Heart right ventricle (tissue), 16 donors: ENCODE results near the gene POLR2C. TPM values are rescaled to one million over a fixed set of nuclear protein-coding genes. Genes with fewer than 3 reads are reported as not detected.
A peak's percentile ranks its signal among the peaks of the same experiment; 100 is the strongest.

Experiments used
- ATAC-seq, 8 donors: fragments of 200-7000 bp; cut with Tn5 transposase; one replicate each; pipeline ENCODE4 v1.9.1; 2020; ENCODE audit warnings: mild to moderate bottlenecking in 8 of 8, moderate library complexity in 8 of 8, moderate number of reproducible peaks in 1 of 8
- DNase-seq, 2 donors: peaks; one replicate each; pipeline ENCODE4 v3.0.0-alpha.2; 2020
- H3K27ac ChIP-seq, 10 donors: fragments of 200-600 bp; sonication (generic) in 2 of 10; one replicate each; pipeline versions ENCODE4 v1.5.0 to v1.8.0; 2020 to 2022; ENCODE audit warnings: mild to moderate bottlenecking in 3 of 10
- H3K27me3 ChIP-seq, 7 donors: fragments of 200-600 bp; one replicate each; pipeline ENCODE4 v1.8.0; 2021 to 2022; ENCODE audit warnings: mild to moderate bottlenecking in 2 of 7
- H3K36me3 ChIP-seq, 9 donors: fragments of 200-600 bp; sonication (generic) in 1 of 9; one replicate each; pipeline versions ENCODE4 v1.5.0 to v1.8.0; 2020 to 2022; ENCODE audit warnings: mild to moderate bottlenecking in 2 of 9
- H3K4me1 ChIP-seq, 9 donors: fragments of 200-600 bp; sonication (generic) in 1 of 9; one replicate each; pipeline versions ENCODE4 v1.5.0 to v1.8.0; 2020 to 2022; ENCODE audit warnings: mild to moderate bottlenecking in 4 of 9
- H3K4me3 ChIP-seq, 10 donors: fragments of 200-600 bp; sonication (generic) in 2 of 10; one replicate each; pipeline versions ENCODE4 v1.5.0 to v1.8.0; 2020 to 2022; ENCODE audit warnings: mild to moderate bottlenecking in 7 of 10, moderate library complexity in 2 of 10
- H3K9me3 ChIP-seq, 11 donors: fragments of 200-600 bp in 10 of 11; sonication (generic) in 2 of 11; one replicate each; pipeline versions ENCODE4 v1.5.0 to v1.8.0; 2013 to 2022; ENCODE audit warnings: mild to moderate bottlenecking in 2 of 11, control low read depth in 1 of 11, moderate library complexity in 1 of 11
- WGBS, 2 donors: extraction: QIAGEN DNeasy Blood & Tissue Kit; methylation state at CpG; one replicate each; pipeline ENCODE4 v1.1.7; 2013; ENCODE audit warnings: inconsistent platforms in 1 of 2; 5-methylcytosine and 5-hydroxymethylcytosine counted together
- intact Hi-C, 10 donors: fragments of 100-400 bp; cut with DNase I; formaldehyde crosslinking; loops; one replicate each; pipeline versions ENCODE4 v1.11.1 to v1.14.2; 2022
- polyA plus RNA-seq, 2 donors: library from polyadenylated mRNA; stranded (reverse); fragments of 200-250 nt; gene quantifications; one replicate each; pipeline ENCODE4 v1.2.3, GENCODE V29; 2013
- total RNA-seq, 10 donors: library from RNA; stranded (reverse); fragmentation: NEBNext Ultra II Directional in 3 of 10; extraction: Animal tissue kit (Norgen Biotek cat#: 25700) in 3 of 10; gene quantifications; one replicate each; pipeline versions ENCODE4 v1.2.1 to v1.2.4, GENCODE V29; 2021 to 2023
- TF ChIP-seq, protein P1 (sequence below), 9 donors: fragments of 200-600 bp; sonication (generic) in 2 of 9; IDR thresholded peaks; one replicate each; pipeline versions ENCODE4 v1.5.0 to v1.8.0; 2021 to 2022; ENCODE audit warnings: antibody characterized with exemption in 9 of 9, mild to moderate bottlenecking in 5 of 9, moderate library complexity in 1 of 9
- donor health status: Arrhythmogenic right ventricular cardiomyopathy.
- donor health status: ischemic (EF 13 %, LVEDD 7.1; RV severe dilation, severe dysfunction).
- donor health status: healthy with polysubstance abuse.
- donor health status: DM: no; HTN: yes; CAD: no.
- donor health status: DM: no; HTN: no; CAD: no.
- donor health status: ischemic (EF 25% LVEDD 6.9; RV normal size, moderate dysfunction).
- donor health status: ischemic (EF 25% LVEDD 5.7; RV mildly dilated, moderate dysfunction).
- donor health status: healthy.
- donor health status: DM: yes; HTN: yes; CAD: no.
- donor health status: Ischemic cardiomyopathy.
- donor health status: ischemic (EF 35%, LVEDD 5.7; RV mildly dilated, moderate dysfunction).
- donor health status: nonischemic (EF 11% LVEDD 7.7; RV severe dilation, severe dysfunction).
- donor health status: DM: yes; HTN: yes; CAD: no.
- donor health status: PGD.
- donor health status: ischemic (EF 29% LVEDD 5.4; RV normal size, mild dysfunction).
- donor health status: nonischemic (EF 23%, LVEDD 6.1; RV moderate dilation, normal function).

Gene POLR2C
- total and polyA plus RNA-seq, 12 donors: 17.9 to 56.7 (median 46.1) TPM

- intact Hi-C loops: loop anchor here in 1 of 10 donors (10.0 kb wide), 1 partner anchor 510 kb away; the partner anchor contains the start of gene HERPUD1
- H3K4me3 ChIP-seq: no peak overlapping the region
- ATAC-seq (no peak), DNase-seq (no peak)
- H3K4me1 ChIP-seq: peaks cover 2 to 51% (median 36%) of the 10 kb centered on the region in 9 donors
- TF ChIP-seq, protein P1, sequence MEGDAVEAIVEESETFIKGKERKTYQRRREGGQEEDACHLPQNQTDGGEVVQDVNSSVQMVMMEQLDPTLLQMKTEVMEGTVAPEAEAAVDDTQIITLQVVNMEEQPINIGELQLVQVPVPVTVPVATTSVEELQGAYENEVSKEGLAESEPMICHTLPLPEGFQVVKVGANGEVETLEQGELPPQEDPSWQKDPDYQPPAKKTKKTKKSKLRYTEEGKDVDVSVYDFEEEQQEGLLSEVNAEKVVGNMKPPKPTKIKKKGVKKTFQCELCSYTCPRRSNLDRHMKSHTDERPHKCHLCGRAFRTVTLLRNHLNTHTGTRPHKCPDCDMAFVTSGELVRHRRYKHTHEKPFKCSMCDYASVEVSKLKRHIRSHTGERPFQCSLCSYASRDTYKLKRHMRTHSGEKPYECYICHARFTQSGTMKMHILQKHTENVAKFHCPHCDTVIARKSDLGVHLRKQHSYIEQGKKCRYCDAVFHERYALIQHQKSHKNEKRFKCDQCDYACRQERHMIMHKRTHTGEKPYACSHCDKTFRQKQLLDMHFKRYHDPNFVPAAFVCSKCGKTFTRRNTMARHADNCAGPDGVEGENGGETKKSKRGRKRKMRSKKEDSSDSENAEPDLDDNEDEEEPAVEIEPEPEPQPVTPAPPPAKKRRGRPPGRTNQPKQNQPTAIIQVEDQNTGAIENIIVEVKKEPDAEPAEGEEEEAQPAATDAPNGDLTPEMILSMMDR (IDR thresholded peaks at IDR 0.05): no peak
- H3K9me3 ChIP-seq: peaks cover 0 to 14% (median 4%) of the 10 kb centered on the region in 11 donors
- H3K27me3 ChIP-seq: no peaks in the 10 kb centered on the region
- H3K36me3 ChIP-seq: peaks cover 0 to 28% (median 7%) of the 10 kb centered on the region in 9 donors
- 78 to 82% methylated on average over 3 of the region's 3 CpGs for WGBS, 2 donors
- H3K27ac ChIP-seq: no peak overlapping the region
Measured at GRCh38 chr16:57444711-57445110, 17.8 kb upstream of the POLR2C start.

GRCh38 chr16:57445510-57445909 lies 17.0 kb upstream of the POLR2C start:
- Histone ChIP-seq H3K27me3 (no peaks in the 10 kb centered on the region), H3K36me3 (peaks cover 0 to 20% (median 0%) of the 10 kb centered on the region in 9 donors), H3K4me3 (no peak overlapping the region), H3K27ac (no peak overlapping the region), H3K9me3 (peaks cover 0 to 6% (median 0%) of the 10 kb centered on the region in 11 donors), H3K4me1 (peaks cover 2 to 56% (median 36%) of the 10 kb centered on the region in 9 donors)
- TF ChIP-seq, protein P1 (IDR thresholded peaks at IDR 0.05): no peak
- DNase-seq: no peak
- ATAC-seq: no peak
- intact Hi-C loops: loop anchor here in 1 of 10 donors (10.0 kb wide), 1 partner anchor 511 kb away; the partner anchor contains the start of gene HERPUD1
- 93 to 97% methylated on average over 2 of the region's 2 CpGs for WGBS, 2 donors

DNA sequence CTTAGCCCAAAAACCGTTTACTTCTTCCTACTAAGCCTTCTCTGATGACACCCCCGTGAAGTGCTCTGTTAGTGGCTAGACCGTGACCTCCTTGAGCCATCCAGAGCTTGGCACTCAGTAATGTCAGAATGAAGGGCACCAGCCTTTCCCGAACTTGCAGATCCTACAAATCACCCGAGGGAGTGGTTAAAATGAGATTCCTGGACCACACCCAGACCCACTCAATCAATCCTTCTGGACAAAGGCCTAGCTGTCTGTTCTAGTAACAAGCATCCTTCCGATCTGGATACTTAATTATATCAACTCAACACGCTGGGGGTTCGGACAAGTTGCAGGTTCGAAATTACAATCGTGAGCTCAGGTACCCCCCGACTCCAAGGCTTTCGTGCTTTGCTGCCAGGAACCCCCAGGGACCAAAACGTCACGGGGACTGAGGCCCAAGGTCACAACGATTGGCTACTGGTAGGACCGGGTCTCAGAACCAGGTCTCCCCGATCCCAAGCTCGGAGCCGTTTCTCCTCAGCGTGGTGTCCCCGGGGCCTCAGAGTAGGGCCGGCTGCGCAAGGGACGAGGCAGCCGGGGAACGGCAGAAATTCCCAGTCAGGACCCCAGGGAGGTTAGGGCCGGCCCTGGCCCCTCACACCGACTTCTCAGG lies 15.8 kb upstream of the POLR2C start:
- H3K27me3 ChIP-seq: no peaks in the 10 kb centered on the region
- peaks cover 0 to 18% (median 10%) of the 10 kb centered on the region in 9 donors for H3K36me3 ChIP-seq
- H3K4me1 ChIP-seq: peaks cover 2 to 60% (median 36%) of the 10 kb centered on the region in 9 donors
- peak overlapping the region; percentile 89 to 98 (median 94) for H3K27ac ChIP-seq
- intact Hi-C loops: loop anchor here in 1 of 10 donors (10.0 kb wide), 1 partner anchor 512 kb away; the partner anchor contains the start of gene HERPUD1
- no peaks in the 10 kb centered on the region for H3K9me3 ChIP-seq
- 3% methylated on average over 28 of the region's 28 CpGs for WGBS, 2 donors
- DNase-seq (peak in 1 of 2 donors; percentile 42), ATAC-seq (peak; percentile 16 to 58 (median 50))
- peak overlapping the region; percentile 73 to 96 (median 92) for H3K4me3 ChIP-seq
- TF ChIP-seq, protein P1 (IDR thresholded peaks at IDR 0.05): no peak

DNA sequence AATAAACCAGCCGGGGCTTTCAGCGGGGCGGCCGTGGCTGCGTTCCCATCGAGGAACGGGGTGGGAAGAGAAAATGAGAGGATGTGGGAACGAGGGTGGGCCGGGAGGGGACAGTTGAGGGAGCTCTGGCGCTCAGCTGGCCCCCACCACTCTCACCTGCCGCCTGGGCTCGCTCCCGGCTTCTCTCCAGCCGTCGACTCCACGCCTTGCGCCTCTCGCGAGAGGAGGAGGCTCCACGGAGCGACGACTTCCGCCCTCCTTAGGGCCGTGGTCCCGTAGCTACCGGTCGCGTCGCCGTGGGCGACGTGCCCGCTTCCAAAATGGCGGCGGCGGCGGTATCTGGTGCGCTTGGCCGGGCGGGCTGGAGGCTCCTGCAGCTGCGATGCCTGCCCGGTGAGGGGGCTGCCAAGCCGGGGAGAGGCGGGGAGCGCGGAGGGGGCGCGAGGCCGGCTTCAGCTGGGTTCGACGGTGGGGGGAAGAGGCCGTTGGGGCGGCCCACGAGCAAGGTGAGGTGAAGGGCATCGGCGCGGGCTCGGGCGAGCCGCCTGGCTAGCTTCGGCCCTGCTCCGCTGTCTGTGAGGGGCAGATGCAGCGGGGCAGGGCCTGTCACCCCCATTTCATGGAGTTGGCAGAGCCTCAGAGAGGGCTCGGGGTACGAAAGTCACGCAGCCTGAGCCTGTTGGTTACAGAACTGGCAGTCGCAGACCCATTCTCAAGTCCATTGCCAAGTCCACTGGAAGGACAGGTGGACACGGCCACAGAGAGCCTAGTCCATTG lies 15.1 kb upstream of the POLR2C start, which contains the start of the genes CIAPIN1 and COQ9:
TSS of gene CIAPIN1 (minus strand) at position 200 of the 777 bp plus-strand sequence. CDS start 6,457 bp downstream, outside the sequence.
TSS of gene COQ9 (plus strand) at position 294 of the 777 bp plus-strand sequence. CDS start at position 321, 27 bp downstream.
- ATAC-seq (peak; percentile 98 to 100 (median 99)), DNase-seq (peak; percentile 95 to 96)
- Histone ChIP-seq H3K4me1 (peaks cover 2 to 60% (median 36%) of the 10 kb centered on the region in 9 donors), H3K36me3 (peaks cover 0 to 20% (median 16%) of the 10 kb centered on the region in 9 donors), H3K9me3 (no peaks in the 10 kb centered on the region), H3K4me3 (peak within 1 kb of the TSS; percentile 73 to 96 (median 92)), H3K27me3 (no peaks in the 10 kb centered on the region), H3K27ac (peak within 1 kb of the TSS; percentile 89 to 98 (median 94))
- TF ChIP-seq, protein P1 (IDR thresholded peaks at IDR 0.05): no peak
- 0% methylated on average over 57 to 68 of the region's 68 CpGs for WGBS, 2 donors
- intact Hi-C loops: loop anchor here in 1 of 10 donors (10.0 kb wide), 1 partner anchor 513 kb away; the partner anchor contains the start of gene HERPUD1
